Pancreas (tissue), 10 donors: Measurements from ENCODE around the gene NRGN. TPM values are rescaled to one million over a fixed set of nuclear protein-coding genes. Genes with fewer than 3 reads are reported as not detected.
"Not testable (repeated sequence)": the region's sequence is repeated elsewhere in the genome, so short reads cannot be mapped to it uniquely, and the experiment has no call there.

Source experiments
- ATAC-seq, 4 donors: fragments of 200-7000 bp; cut with Tn5 transposase; one replicate each; pipeline versions ENCODE4 v1.8.0 to v1.9.1; 2020; ENCODE audit warnings: mild to moderate bottlenecking in 4 of 4, moderate library complexity in 4 of 4
- DNase-seq, 6 donors: peaks; one replicate each; pipeline ENCODE4 v3.0.0-alpha.2; 2020
- FAIRE-seq: peaks from 2 replicates; lab custom pipeline; 2012; peaks lifted over from hg19 to GRCh38; lab: Jason Lieb, UNC
- H3K27ac ChIP-seq, 4 donors: fragments of 200-600 bp; sonication (generic); 1 replicate in 3 of 4; 2 replicates in 1 of 4; pipeline versions ENCODE4 v1.5.0 to v1.8.0; 2020
- H3K27me3 ChIP-seq, 4 donors: fragments of 200-600 bp; one replicate each; pipeline ENCODE4 v1.8.0; 2021
- H3K36me3 ChIP-seq, 3 donors: fragments of 200-600 bp; sonication (generic) in 1 of 3; one replicate each; pipeline versions ENCODE4 v1.5.0 to v1.8.0; 2020 to 2021
- H3K4me1 ChIP-seq, 3 donors: fragments of 200-600 bp; one replicate each; pipeline ENCODE4 v1.8.0; 2021
- H3K4me3 ChIP-seq, 4 donors: fragments of 200-600 bp; sonication (generic) in 2 of 4; one replicate each; pipeline versions ENCODE4 v1.5.0 to v1.8.0; 2020 to 2021
- H3K9me3 ChIP-seq, 4 donors: fragments of 200-600 bp; one replicate each; pipeline ENCODE4 v1.8.0; 2021
- CTCF ChIP-seq, 4 donors: fragments of 200-600 bp; sonication (generic) in 3 of 4; IDR thresholded peaks; one replicate each; pipeline versions ENCODE4 v1.5.0 to v1.8.0; 2021; ENCODE audit warnings: antibody characterized with exemption in 4 of 4
- WGBS, 2 donors: extraction: QIAGEN DNeasy Blood & Tissue Kit; methylation state at CpG; one replicate each; pipeline ENCODE4 v1.1.7; 2013; 5-methylcytosine and 5-hydroxymethylcytosine counted together
- intact Hi-C, 3 donors: fragments of 100-400 bp; cut with DNase I; formaldehyde crosslinking; loops; one replicate each; pipeline versions ENCODE4 v1.11.1 to v1.14.2; 2022
- polyA plus RNA-seq, 2 donors: library from polyadenylated mRNA; stranded (reverse); fragments of 200-250 nt; gene quantifications; one replicate each; pipeline ENCODE4 v1.2.3, GENCODE V29; 2013
- total RNA-seq, 6 donors: library from RNA; stranded (reverse); fragmentation: NEBNext Ultra II Directional in 4 of 6; extraction: Animal tissue kit (Norgen Biotek cat#: 25700) in 4 of 6; gene quantifications; one replicate each; pipeline versions ENCODE4 v1.2.1 to v1.2.4, GENCODE V29; 2021 to 2023
- donor health status: healthy with polysubstance abuse.
- donor health status: DM: no; HTN: no; CAD: no; lungs with moderate emphysema.
- donor health status: DM: no; HTN: no; CAD: no.
- donor health status: control.
- donor health status: control.
- donor health status: Bipolar disorder and iron deficiency.
- donor health status: DM: yes; HTN: yes; CAD: no.
- donor health status: DM: no; HTN: no; CAD: no.
- donor health status: DM: no; HTN: no; CAD: no.
- donor health status: DM: yes; HTN: yes; CAD: no.

The NRGN gene
- total and polyA plus RNA-seq, 8 donors: 0.24 to 3.7 (median 1.5) TPM; not detected in 1

- 97% methylated on average over 8 of the region's 8 CpGs for WGBS, 2 donors
- no peak for DNase-seq
- no peak for TF ChIP-seq CTCF (IDR thresholded peaks at IDR 0.05)
- H3K4me3 ChIP-seq: no peak overlapping the region
- H3K27ac ChIP-seq: no peak overlapping the region
- no peak for FAIRE-seq
- H3K4me1 ChIP-seq: peaks cover 0 to 5% (median 0%) of the 10 kb centered on the region in 3 donors
- H3K9me3 ChIP-seq: no peaks in the 10 kb centered on the region
- intact Hi-C loops: no loop called here
- ATAC-seq: no peak
- H3K36me3 ChIP-seq: peaks cover 0 to 4% (median 0%) of the 10 kb centered on the region in 3 donors
- no peaks in the 10 kb centered on the region for H3K27me3 ChIP-seq
These were observed 30.3 kb downstream of the NRGN start for GRCh38 chr11:124769806-124770774.

GRCh38 chr11:124770959-124771358 is 31.2 kb downstream of the NRGN start:
- H3K27me3 ChIP-seq, H3K36me3 ChIP-seq, H3K9me3 ChIP-seq, intact Hi-C loops, H3K4me3 ChIP-seq, H3K4me1 ChIP-seq, FAIRE-seq, H3K27ac ChIP-seq, DNase-seq, ATAC-seq: not testable (repeated sequence)
- WGBS, 2 donors: 97 to 99% methylated on average over 6 of the region's 6 CpGs

GRCh38 chr11:124776865-124777645 is 37.3 kb downstream of the NRGN start:
- H3K36me3 ChIP-seq: no peaks in the 10 kb centered on the region
- ATAC-seq: no peak
- H3K4me1 ChIP-seq: peaks cover 0 to 5% (median 3%) of the 10 kb centered on the region in 3 donors
- WGBS, 2 donors: 92 to 93% methylated on average over 7 of the region's 7 CpGs
- H3K4me3 ChIP-seq: no peak overlapping the region
- peak overlapping the region in 1 of 4 donors; percentile 10 for H3K27ac ChIP-seq
- intact Hi-C loops: no loop called here
- TF ChIP-seq CTCF (IDR thresholded peaks at IDR 0.05): no peak
- FAIRE-seq: no peak
- no peak for DNase-seq
- no peaks in the 10 kb centered on the region for H3K27me3 ChIP-seq
- no peaks in the 10 kb centered on the region for H3K9me3 ChIP-seq

- Histone ChIP-seq H3K4me3 (no peak overlapping the region), H3K27me3 (no peaks in the 10 kb centered on the region), H3K36me3 (no peaks in the 10 kb centered on the region), H3K9me3 (no peaks in the 10 kb centered on the region), H3K4me1 (peaks cover 0 to 5% (median 3%) of the 10 kb centered on the region in 3 donors), H3K27ac (peak overlapping the region in 2 of 4 donors; percentile 7 to 15)
- no peak for ATAC-seq
- no peak for FAIRE-seq
- intact Hi-C loops: no loop called here
- TF ChIP-seq CTCF (IDR thresholded peaks at IDR 0.05): no peak
- no peak for DNase-seq
- 78 to 82% methylated on average over 2 of the region's 2 CpGs for WGBS, 2 donors
These were observed 38.5 kb downstream of the NRGN start for GRCh38 chr11:124778281-124778680.

GRCh38 chr11:124779568-124779967 is 39.8 kb downstream of the NRGN start:
- no peak overlapping the region for H3K4me3 ChIP-seq
- intact Hi-C loops: no loop called here
- peak overlapping the region in 2 of 4 donors; percentile 15 to 25 for H3K27ac ChIP-seq
- DNase-seq: no peak
- H3K27me3 ChIP-seq: no peaks in the 10 kb centered on the region
- H3K4me1 ChIP-seq: peaks cover 0 to 12% (median 8%) of the 10 kb centered on the region in 3 donors
- H3K36me3 ChIP-seq: no peaks in the 10 kb centered on the region
- no peaks in the 10 kb centered on the region for H3K9me3 ChIP-seq
- WGBS, 2 donors: 21 to 22% methylated on average over 1 of the region's 1 CpG
- TF ChIP-seq CTCF (IDR thresholded peaks at IDR 0.05): no peak
- ATAC-seq: peak in 2 of 4 donors; percentile 50 to 54
- no peak for FAIRE-seq
